Endothelial cell of umbilical vein (primary cell): ENCODE measurements around the gene SH3RF1. TPM values are rescaled to one million over a fixed set of nuclear protein-coding genes. Genes with fewer than 3 reads are reported as not detected.
"Not testable (repeated sequence)": the region's sequence is repeated elsewhere in the genome, so short reads cannot be mapped to it uniquely, and the experiment has no call there.

Experiments used
- BruUV-seq: library from RNA; stranded (reverse); fragments of 400-500 nt; replicated peaks from 2 replicates; lab custom pipeline; 2021; lab: Mats Ljungman, UMichigan
- CTCF ChIA-PET: fragments of 300-600, 350-600 bp; sonication (Branson Sonifier 250); formaldehyde crosslinking; loops from one replicate; lab custom pipeline; 2021; ENCODE audit warnings: antibody characterized with exemption, inconsistent platforms; lab: Charles Lee
- POLR2A ChIA-PET: fragments of 300-600, 350-600 bp; sonication (Branson Sonifier 250); formaldehyde crosslinking; loops from one replicate; lab custom pipeline; 2021; ENCODE audit warnings: antibody characterized with exemption, inconsistent platforms; lab: Charles Lee
- DNase-seq: peaks from one replicate; pipeline ENCODE4 v3.0.0-alpha.2; 2011; ENCODE audit warnings: low read depth, low spot score
- FAIRE-seq: peaks from 2 replicates; lab custom pipeline; 2011; peaks lifted over from hg19 to GRCh38; lab: Jason Lieb, UNC
- H2AFZ ChIP-seq: 2 replicates; pipeline ENCODE4 v1.6.0; 2012; ENCODE audit warnings: low read depth, low read length, control low read depth, inconsistent platforms
- H3K27ac ChIP-seq: 2 replicates; pipeline ENCODE4 v1.5.1; 2011; ENCODE audit warnings: low read depth, mild to moderate bottlenecking, control low read depth, low read length, moderate library complexity; ENCODE audit not compliant: insufficient read depth
- H3K27me3 ChIP-seq, 2 experiments: 2 replicates each; pipeline versions ENCODE4 v1.6.0 to v1.6.1; 2011; ENCODE audit warnings: low read length in 2 of 2, mixed read lengths in 1 of 2; ENCODE audit not compliant: control insufficient read depth in 2 of 2, insufficient read depth in 2 of 2
- H3K36me3 ChIP-seq, 2 experiments: 2 replicates in 1 of 2; 3 replicates in 1 of 2; pipeline ENCODE4 v1.5.1; 2011; ENCODE audit warnings: low read length in 2 of 2, mild to moderate bottlenecking in 1 of 2, moderate library complexity in 1 of 2; ENCODE audit not compliant: control insufficient read depth in 2 of 2, insufficient read depth in 2 of 2; ENCODE audit errors: extremely low read depth in 1 of 2
- H3K4me1 ChIP-seq: 3 replicates; pipeline ENCODE4 v1.5.1; 2011; ENCODE audit warnings: mild to moderate bottlenecking, low read length; ENCODE audit not compliant: control insufficient read depth, insufficient read depth; ENCODE audit errors: extremely low read depth
- H3K4me2 ChIP-seq: 2 replicates; pipeline ENCODE4 v1.6.1; 2011; ENCODE audit warnings: low read length, control low read depth, mixed read lengths; ENCODE audit not compliant: insufficient read depth
- H3K4me3 ChIP-seq, 3 experiments: fragments of 200-600 bp in 1 of 3; sonication (generic), shearing (Covaris generic) in 1 of 3; replicated peaks in 1 of 3; 2 replicates each; pipeline ENCODE4 v1.5.1; 2011 to 2016; ENCODE audit warnings: control low read depth in 3 of 3, low read length in 3 of 3, mild to moderate bottlenecking in 2 of 3, inconsistent platforms in 1 of 3, low read depth in 1 of 3, moderate library complexity in 1 of 3; ENCODE audit not compliant: insufficient read depth in 1 of 3
- H3K79me2 ChIP-seq: 2 replicates; pipeline ENCODE4 v1.6.0; 2012; ENCODE audit warnings: low read length, inconsistent platforms; ENCODE audit not compliant: control insufficient read depth, insufficient read depth
- H3K9ac ChIP-seq: replicated peaks from 2 replicates; pipeline ENCODE3; 2011; ENCODE audit warnings: low read length, control low read depth; ENCODE audit not compliant: insufficient read depth; ENCODE audit errors: extremely low read depth
- H3K9me1 ChIP-seq: replicated peaks from 3 replicates; pipeline ENCODE4 v1.6.0; 2011; ENCODE audit warnings: mild to moderate bottlenecking, low read length; ENCODE audit not compliant: control insufficient read depth, insufficient read depth; ENCODE audit errors: extremely low read depth
- H3K9me3 ChIP-seq: replicated peaks from 2 replicates; pipeline ENCODE4 v1.5.1; 2012; ENCODE audit warnings: low read length, inconsistent platforms; ENCODE audit not compliant: control insufficient read depth, insufficient read depth
- H4K20me1 ChIP-seq: replicated peaks from 2 replicates; pipeline ENCODE3; 2011; ENCODE audit warnings: mild to moderate bottlenecking, low read length; ENCODE audit not compliant: control insufficient read depth, insufficient read depth; ENCODE audit errors: extremely low read depth
- FOS ChIP-seq: IDR thresholded peaks from 2 replicates; pipeline ENCODE4 v1.6.1; 2011; ENCODE audit warnings: mild to moderate bottlenecking, low read length, moderate library complexity, borderline replicate concordance; ENCODE audit not compliant: insufficient read depth
- GATA2 ChIP-seq: IDR thresholded peaks from 2 replicates; pipeline ENCODE4 v1.7.0; 2011; ENCODE audit warnings: low read depth, mild to moderate bottlenecking, moderate library complexity, mixed read lengths, low read length; ENCODE audit not compliant: insufficient read length, insufficient read depth
- JUN ChIP-seq: IDR thresholded peaks from 2 replicates; pipeline ENCODE4 v1.6.1; 2011; ENCODE audit warnings: borderline replicate concordance, low read depth; ENCODE audit not compliant: insufficient read length, insufficient read depth
- dilution Hi-C: fragments of 300-500 bp; cut with MboI; formaldehyde crosslinking; loops from one replicate; pipeline ENCODE4 v1.15.0; 2019; ENCODE audit warnings: low sequenced_read_pairs; ENCODE audit not compliant: extremely low pct_ligation_motif_present
- intact Hi-C: fragments of 100-400 bp; cut with micrococcal nuclease; formaldehyde crosslinking; loops from one replicate; pipeline ENCODE4 v1.10.0; 2022
- polyA plus RNA-seq, 4 experiments: library from polyadenylated mRNA; depleted of rRNA in 3 of 4; stranded (reverse) in 3 of 4; unstranded in 1 of 4; fragments of >200 nt; gene quantifications; 2 replicates each; pipeline versions ENCODE4 v1.2.1 to v1.2.3, GENCODE V29; 2011 to 2012; ENCODE audit warnings: missing spikeins in 1 of 4
- total RNA-seq: library from RNA; stranded (reverse); gene quantifications from 2 replicates; pipeline ENCODE4 v1.2.3, GENCODE V29; 2021
- TF ChIP-seq, protein P1 (sequence below), 2 donors: IDR thresholded peaks; 1 replicate in 1 of 2; 2 replicates in 1 of 2; pipeline ENCODE4 v1.5.1; 2011; ENCODE audit warnings: low read length in 2 of 2, mild to moderate bottlenecking in 2 of 2, moderate library complexity in 2 of 2, control low read depth in 1 of 2, inconsistent platforms in 1 of 2, low read depth in 1 of 2; ENCODE audit not compliant: insufficient read depth in 1 of 2; ENCODE audit errors: extremely low read depth in 1 of 2

The SH3RF1 gene
- total and polyA plus RNA-seq, 2 donors (not counting 3 experiments of a cell fraction or from before 2014, with no cell fraction given), result 16.2 to 24.9 TPM

DNA sequence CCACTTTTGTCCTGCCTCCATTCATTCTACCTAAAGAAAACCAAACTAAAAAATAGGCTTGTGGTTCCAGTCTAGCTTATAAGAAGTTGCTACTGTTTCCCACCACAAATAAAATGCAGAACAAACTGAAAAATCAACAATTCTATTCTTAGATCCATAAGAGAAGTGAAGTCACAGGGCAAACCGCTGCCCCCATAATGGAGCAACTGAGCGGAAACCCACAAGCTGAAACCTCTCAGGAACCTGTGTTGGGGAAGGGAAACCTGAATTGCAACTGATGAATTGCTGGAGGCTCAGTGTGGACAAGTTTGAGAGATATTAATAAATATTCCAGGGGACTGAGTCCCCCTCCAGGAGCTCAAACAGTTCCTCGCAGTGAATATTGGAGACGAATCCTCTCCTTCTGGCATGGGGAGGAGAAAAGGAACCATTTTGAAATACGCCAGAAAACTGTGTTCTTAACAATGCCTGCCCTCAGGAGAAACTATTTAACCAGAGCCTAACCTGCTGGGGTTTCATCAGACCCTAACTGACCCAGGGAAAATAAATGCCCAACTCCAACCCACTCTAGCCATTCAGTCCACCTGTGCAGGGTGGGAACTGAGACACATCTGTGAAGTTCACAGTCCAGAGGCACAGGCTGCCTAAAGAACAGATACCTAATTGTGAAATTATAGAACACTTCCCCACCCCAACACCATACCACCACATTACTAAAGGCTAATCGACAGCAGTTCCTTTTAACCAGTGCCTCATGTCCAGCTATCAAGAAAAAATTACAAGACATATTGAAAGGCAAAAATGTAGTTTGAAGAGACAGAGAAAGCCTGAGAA, 22.8 kb upstream of the SH3RF1 start:
- no peaks in the 10 kb centered on the region for H3K27me3 ChIP-seq
- ChIA-PET POLR2A (no interaction called here), CTCF (no interaction called here)
- H3K4me2 ChIP-seq, result no peak overlapping the region
- no peak overlapping the region for H3K4me3 ChIP-seq
- no peak overlapping the region for H3K27ac ChIP-seq
- dilution Hi-C loops, result no loop called here
- H3K9me3 ChIP-seq, result no peaks in the 10 kb centered on the region
- intact Hi-C loops, result loop anchor here (1.0 kb wide), 1 partner anchor 13 kb away; no protein-coding TSS in a partner anchor
- TF ChIP-seq FOS (no peak), GATA2 (no peak), JUN (no peak)
- TF ChIP-seq, protein P1, sequence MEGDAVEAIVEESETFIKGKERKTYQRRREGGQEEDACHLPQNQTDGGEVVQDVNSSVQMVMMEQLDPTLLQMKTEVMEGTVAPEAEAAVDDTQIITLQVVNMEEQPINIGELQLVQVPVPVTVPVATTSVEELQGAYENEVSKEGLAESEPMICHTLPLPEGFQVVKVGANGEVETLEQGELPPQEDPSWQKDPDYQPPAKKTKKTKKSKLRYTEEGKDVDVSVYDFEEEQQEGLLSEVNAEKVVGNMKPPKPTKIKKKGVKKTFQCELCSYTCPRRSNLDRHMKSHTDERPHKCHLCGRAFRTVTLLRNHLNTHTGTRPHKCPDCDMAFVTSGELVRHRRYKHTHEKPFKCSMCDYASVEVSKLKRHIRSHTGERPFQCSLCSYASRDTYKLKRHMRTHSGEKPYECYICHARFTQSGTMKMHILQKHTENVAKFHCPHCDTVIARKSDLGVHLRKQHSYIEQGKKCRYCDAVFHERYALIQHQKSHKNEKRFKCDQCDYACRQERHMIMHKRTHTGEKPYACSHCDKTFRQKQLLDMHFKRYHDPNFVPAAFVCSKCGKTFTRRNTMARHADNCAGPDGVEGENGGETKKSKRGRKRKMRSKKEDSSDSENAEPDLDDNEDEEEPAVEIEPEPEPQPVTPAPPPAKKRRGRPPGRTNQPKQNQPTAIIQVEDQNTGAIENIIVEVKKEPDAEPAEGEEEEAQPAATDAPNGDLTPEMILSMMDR (IDR thresholded peaks at IDR 0.05; ENCODE audit: extremely low read depth in 1 of 2, insufficient read depth in 1 of 2, low read depth in 1 of 2, low read length in 2 of 2), result no peak
- DNase-seq, result no peak
- no peaks in the 10 kb centered on the region for H3K9me1 ChIP-seq
- no peaks in the 10 kb centered on the region for H3K79me2 ChIP-seq
- BruUV-seq, result no TSS peak
- no peak for FAIRE-seq
- H2AFZ ChIP-seq, result no peak overlapping the region
- no peaks in the 10 kb centered on the region for H4K20me1 ChIP-seq
- H3K4me1 ChIP-seq, result no peaks in the 10 kb centered on the region
- H3K9ac ChIP-seq, result no peak overlapping the region
- H3K36me3 ChIP-seq, result no peaks in the 10 kb centered on the region

DNA sequence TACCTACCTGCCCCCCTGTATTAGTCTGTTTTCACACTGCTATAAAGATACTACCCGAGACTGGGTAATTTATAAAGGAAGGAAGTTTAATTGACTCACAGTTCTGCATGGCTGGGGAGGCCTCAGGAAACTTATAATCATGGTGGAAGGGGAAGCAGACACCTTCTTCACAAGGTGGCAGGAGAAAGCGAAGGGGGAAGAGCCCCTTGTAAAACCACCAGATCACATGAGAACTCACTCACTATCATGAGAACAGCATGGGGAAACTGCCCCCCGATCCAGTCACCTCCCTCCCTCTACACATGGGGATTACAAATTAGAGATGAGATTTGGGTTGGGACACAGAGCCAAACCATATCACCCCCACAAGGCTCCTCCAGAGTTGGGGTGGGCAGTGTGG, 17.2 kb upstream of the SH3RF1 start:
- DNase-seq, FAIRE-seq, BruUV-seq, H3K36me3 ChIP-seq, POLR2A ChIA-PET, H3K4me1 ChIP-seq, H3K4me3 ChIP-seq, H3K27me3 ChIP-seq, H3K79me2 ChIP-seq, H3K4me2 ChIP-seq, H3K27ac ChIP-seq, H4K20me1 ChIP-seq, intact Hi-C loops, H2AFZ ChIP-seq, H3K9me1 ChIP-seq, H3K9me3 ChIP-seq, H3K9ac ChIP-seq, dilution Hi-C loops: not testable (repeated sequence)
- CTCF ChIA-PET, result interaction anchor here (1.1 kb wide), 1 partner anchor 18 kb away, joined by 3 read pairs; no protein-coding TSS in a partner anchor
